KOPT-K1 (cell line): ENCODE data around the gene FRMD5.

ENCODE experiments used
- H3K27ac ChIP-seq: fragments of 200-600 bp; sonication (generic); 2 replicates; pipeline ENCODE4 v1.5.1; 2016; ENCODE audit warnings: antibody characterized with exemption, mild to moderate bottlenecking, low read depth, low read length; ENCODE audit not compliant: poor library complexity, severe bottlenecking
- H3K36me3 ChIP-seq: fragments of 200-600 bp; sonication (generic); 2 replicates; pipeline ENCODE4 v1.5.1; 2017; ENCODE audit warnings: antibody characterized with exemption, mild to moderate bottlenecking, low read length, moderate library complexity; ENCODE audit not compliant: insufficient read depth
- H3K9me3 ChIP-seq: fragments of 200-600 bp; sonication (generic); 2 replicates; pipeline ENCODE4 v1.5.1; 2017; ENCODE audit warnings: antibody characterized with exemption, low read length, mild to moderate bottlenecking; ENCODE audit not compliant: insufficient read depth, poor library complexity, severe bottlenecking

FRMD5 gene

DNA sequence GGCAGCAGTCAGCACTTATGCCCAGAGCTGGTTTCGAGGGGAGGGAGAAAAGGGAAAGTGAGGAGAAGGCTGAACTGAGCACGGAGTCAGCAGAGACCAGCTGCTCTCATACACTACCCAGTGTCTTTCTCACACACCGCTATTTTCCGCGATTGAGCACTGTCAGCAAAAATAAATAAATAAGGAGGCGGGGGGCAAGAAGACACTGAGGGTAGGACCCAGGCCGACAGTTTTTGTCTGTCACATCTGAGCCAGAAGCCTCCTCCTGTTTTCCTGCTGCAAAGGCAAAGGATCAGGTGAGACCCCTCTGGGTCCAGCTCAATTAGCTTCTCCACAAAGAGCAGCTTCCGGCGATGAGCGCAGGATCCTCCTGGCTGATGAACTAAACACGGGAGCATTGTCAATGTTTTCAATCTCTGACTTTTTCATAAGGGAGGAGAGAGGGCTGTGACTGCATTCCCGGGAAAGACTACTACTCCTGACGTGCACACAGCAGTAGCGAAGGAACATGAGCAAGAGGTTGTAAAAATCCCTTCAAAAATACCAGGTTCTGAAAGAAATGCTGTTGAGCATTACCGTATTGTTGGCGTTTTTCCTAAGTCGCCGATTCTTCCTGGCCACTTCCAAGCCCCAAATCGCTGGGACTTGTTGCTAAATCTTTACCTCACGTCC, 1.3 kb downstream of the FRMD5 start:
- Histone ChIP-seq H3K27ac (no peak overlapping the region), H3K36me3 (no peaks in the 10 kb centered on the region), H3K9me3 (peaks cover 5% of the 10 kb centered on the region)

DNA sequence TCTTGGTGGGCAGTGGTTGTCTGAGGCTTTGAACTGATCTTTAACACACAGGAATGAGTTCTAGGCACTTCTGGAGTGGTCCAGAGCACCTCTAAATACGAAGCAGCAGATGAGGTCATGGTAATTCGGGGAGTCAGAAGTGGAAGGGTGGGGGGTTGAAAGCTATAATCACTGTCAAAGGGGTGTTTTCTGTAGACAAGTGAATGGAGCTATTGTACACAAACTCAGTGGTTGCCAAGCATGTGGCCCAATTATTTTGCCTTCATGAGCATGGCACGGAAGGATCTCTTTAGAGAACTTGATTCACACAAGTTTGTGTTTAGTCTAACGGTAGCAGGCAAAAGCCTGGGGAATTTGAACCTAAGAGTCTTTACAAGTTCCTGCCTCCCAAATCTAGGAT, 6.3 kb downstream of the FRMD5 start:
- H3K27ac ChIP-seq: no peak overlapping the region
- no peaks in the 10 kb centered on the region for H3K9me3 ChIP-seq
- H3K36me3 ChIP-seq: no peaks in the 10 kb centered on the region

DNA sequence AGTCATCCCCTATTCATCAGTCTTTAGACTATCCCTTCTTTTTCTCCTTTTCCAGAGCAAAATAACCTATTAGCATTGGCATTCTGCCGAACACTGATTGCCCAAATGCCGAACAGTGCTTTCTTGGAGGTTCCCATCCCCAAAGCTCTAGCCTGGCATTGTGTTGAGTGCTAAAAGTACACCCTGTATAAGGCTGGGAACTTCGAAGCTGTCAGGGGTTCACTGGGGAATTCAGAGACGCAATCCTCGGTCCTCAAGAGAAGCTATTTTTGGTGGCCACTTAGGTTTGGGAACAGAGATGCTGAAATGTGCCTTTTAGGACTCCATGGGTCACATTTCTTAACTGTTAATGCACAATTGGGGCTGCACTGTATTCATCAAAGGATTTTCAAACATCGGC, 8.4 kb downstream of the FRMD5 start:
- Histone ChIP-seq H3K36me3 (no peaks in the 10 kb centered on the region), H3K9me3 (no peaks in the 10 kb centered on the region)

DNA sequence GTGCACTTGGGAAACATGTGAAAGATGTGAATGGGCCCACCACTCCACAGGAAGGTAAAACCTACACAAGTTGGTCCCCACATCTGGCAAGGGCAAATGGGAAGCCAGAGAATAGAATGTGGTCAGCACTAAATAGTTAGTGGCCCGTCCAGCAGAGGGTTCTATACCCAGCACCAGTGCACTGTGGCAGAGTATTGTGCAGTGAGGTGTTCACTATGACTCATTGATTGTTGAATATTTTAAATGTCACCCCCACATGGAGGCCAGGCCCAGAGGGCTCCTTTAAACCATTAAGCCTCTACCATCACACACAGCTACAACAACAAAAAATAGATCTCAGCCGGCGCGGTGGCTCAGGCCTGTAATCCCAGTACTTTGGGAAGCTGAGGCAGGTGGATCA, 11.7 kb downstream of the FRMD5 start:
- Histone ChIP-seq H3K36me3 (no peaks in the 10 kb centered on the region), H3K27ac (no peak overlapping the region), H3K9me3 (no peaks in the 10 kb centered on the region)

More for the DNA sequence above, 8.4 kb downstream of the FRMD5 start:
- no peak overlapping the region for H3K27ac ChIP-seq

DNA sequence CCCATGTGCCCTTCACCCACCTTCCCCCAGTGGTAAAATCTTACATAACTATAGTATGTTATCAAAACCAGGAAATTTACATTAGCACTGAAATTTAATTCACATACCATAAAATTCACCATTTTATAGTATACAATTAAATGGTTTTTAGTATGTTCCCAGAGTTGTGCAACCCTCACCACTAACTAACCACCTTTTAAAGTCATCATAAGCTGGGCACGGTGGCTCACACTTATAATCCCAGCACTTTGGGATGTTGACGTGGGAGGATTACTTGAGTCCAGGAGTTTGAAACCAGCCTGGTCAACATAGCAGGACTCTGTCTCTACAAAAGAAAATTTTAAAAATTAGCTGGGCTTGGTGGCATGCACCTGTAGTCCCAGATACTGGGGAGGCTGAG, 13.7 kb downstream of the FRMD5 start:
- H3K9me3 ChIP-seq: no peaks in the 10 kb centered on the region
- no peaks in the 10 kb centered on the region for H3K36me3 ChIP-seq
- no peak overlapping the region for H3K27ac ChIP-seq

DNA sequence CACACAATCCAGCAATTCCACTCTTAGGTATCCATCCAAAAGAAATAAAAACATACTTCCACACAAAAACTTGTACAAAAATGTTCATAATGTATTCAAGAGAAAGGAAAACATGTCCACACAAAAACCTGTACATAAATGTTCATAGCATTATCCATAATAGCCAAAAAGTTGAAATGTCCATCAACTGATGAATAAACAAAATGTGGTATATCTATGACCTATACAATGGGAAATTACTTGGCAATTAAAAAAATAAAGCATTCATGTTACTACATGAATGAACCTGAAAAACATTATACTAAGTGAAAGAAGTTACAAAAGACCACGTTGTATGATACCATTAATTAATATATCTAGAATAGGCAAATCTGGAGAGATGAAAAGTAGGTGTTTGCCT, 17.9 kb downstream of the FRMD5 start:
- H3K9me3 ChIP-seq: no peaks in the 10 kb centered on the region
- H3K36me3 ChIP-seq: no peaks in the 10 kb centered on the region
- H3K27ac ChIP-seq: no peak overlapping the region

DNA sequence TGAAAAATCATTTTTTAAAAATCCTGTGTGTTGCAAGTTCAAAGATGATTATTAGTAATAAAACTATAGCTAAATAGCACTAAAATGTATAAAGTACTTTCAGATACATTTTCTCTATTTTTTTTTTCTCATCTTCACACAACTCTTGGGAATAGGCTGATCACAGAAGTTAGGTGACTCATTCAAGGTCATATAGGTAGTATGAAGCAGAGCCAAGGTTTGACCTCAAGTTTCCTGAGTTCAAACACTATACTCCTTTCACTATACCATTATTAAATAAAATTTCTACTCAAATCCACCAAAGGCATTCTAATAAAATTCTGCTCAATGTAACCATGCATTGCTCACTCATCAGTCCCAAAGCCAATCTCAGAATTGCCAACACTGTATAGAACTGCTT, 21.3 kb downstream of the FRMD5 start:
- Histone ChIP-seq H3K36me3 (no peaks in the 10 kb centered on the region), H3K9me3 (no peaks in the 10 kb centered on the region), H3K27ac (no peak overlapping the region)

DNA sequence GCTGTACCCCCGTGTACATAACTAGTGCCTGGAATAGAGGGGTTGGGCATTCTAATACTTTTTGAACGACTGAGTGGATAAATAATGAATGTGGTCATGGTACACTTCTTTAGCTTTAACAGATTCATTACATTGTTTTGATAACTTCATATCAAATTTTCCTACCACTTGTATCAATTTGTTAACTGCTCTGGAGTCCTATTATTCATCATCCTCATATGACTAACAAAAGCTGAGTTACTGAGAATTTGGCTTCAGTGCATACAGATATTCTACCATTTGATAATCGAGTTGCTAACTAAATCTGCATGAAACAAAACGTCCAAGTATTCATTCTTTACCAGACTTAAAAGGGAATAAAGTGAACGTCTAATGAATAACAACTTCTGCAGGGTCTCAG, 31.7 kb downstream of the FRMD5 start:
- H3K9me3 ChIP-seq: no peaks in the 10 kb centered on the region
- no peaks in the 10 kb centered on the region for H3K36me3 ChIP-seq
- H3K27ac ChIP-seq: no peak overlapping the region

DNA sequence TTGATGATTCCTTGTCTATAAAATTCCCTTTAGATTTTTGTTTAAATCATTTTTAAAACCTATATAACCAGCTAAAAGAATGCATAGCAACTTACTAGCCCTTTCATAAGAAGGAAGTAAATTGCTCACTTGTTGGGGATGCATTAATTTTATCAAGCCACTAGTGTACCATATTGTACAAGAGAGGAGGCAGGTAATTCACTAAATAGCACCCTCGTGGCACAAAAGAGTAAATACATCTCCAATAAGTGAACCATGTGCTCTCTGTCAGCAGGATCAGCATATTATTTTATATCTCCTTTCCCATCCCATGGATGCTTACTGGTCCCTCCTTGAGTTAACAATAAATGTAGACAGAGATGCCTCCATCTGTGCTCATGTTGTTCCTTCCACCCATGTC, 34.3 kb downstream of the FRMD5 start:
- Histone ChIP-seq H3K27ac (no peak overlapping the region), H3K36me3 (no peaks in the 10 kb centered on the region), H3K9me3 (no peaks in the 10 kb centered on the region)

DNA sequence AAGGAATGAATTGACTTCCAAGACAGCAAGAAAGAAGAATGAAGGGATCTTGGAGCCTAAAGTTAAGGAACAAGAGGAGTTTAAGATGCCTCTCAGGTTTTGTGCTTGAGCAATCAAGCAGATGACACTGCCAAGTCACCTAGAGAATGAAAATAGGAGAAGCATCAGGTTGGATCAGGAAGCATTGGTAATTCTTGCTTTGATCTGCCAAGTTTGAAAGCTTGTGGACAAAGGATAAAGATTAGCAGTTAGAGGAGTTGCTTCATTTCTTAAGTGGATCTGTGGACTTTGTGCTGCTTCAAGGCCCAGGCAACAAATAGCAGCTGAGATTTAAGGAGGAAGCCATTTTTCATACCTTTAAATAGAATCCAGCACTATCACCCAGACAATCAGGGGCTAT, 35.6 kb downstream of the FRMD5 start:
- H3K9me3 ChIP-seq: no peaks in the 10 kb centered on the region
- H3K27ac ChIP-seq: no peak overlapping the region
- H3K36me3 ChIP-seq: no peaks in the 10 kb centered on the region

DNA sequence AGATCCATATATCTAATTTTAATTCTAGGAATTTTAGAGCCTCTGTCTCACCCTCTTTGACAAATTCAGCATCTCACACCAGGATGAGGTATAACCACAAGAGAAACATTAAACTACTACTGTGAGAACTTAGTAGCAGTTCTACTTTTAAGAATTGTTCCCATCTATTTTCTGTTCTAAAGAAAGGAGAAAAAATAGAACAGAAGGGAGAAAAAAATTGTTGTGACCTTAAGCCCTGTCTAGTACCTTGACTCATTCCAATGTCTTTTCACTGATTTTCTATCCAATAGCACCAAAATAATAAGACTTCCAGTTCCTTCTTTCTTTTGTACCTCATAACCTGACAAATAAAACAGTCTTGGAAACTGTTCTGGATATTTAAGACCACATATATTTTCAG, 37.0 kb downstream of the FRMD5 start:
- H3K36me3 ChIP-seq: no peaks in the 10 kb centered on the region

DNA sequence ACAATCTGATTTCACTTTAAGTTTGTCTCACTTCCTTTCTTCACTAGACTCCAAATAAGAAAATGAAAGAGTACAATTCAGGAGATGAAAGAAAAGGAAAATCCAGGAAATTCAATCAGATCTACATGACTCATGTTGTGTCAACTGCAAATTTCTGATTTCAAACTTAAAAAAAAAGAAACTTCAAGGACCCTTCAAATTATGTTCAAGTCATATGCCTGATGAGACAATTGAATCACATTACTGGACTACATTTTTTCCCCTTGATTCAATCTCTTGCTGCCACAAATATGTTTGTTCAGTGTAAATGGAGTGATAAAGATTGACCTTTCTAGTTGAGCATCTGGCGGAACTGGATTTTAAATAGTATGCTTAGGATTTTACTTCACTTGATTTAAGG, 37.4 kb downstream of the FRMD5 start:
- no peaks in the 10 kb centered on the region for H3K36me3 ChIP-seq
- H3K9me3 ChIP-seq: no peaks in the 10 kb centered on the region
- H3K27ac ChIP-seq: no peak overlapping the region

More for the DNA sequence above, 37.0 kb downstream of the FRMD5 start:
- Histone ChIP-seq H3K27ac (no peak overlapping the region), H3K9me3 (no peaks in the 10 kb centered on the region)

DNA sequence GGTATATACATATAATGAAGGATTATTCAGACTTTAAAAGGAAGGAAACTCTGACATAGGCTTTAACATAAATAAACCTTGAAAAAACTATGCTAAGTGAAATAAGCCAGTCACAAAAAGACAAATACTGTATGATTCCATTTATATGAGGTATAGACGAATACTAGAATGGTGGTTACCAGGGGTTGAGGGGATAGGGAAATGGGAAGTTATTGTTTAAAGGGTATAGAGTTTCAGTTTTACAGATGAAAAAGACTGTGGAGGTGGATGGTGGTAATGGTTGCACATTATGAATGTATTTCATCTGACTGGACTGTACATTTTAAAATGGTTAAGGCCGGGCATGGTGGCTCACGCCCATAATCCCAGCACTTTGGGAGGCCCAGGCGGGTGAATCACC, 41.7 kb downstream of the FRMD5 start:
- H3K9me3 ChIP-seq: no peaks in the 10 kb centered on the region
- H3K36me3 ChIP-seq: no peaks in the 10 kb centered on the region
- no peak overlapping the region for H3K27ac ChIP-seq

DNA sequence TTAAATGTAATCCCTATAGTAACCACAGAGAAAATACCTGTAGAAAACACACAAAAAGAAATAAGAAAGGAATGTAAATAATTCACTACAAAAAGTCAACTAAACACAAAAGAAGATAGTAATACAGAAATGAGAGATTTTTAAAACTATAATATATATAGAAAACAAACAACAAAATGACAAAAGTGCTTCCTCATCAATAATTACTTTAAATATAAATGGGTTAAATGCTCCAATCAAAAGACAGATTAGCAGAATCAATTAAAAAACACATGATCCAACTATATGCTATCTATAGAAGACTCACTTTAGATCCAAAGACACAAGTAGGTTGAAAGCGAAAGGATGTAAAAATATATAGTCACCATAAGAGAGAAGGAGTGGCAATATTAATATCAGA, 45.8 kb downstream of the FRMD5 start:
- Histone ChIP-seq H3K9me3 (no peaks in the 10 kb centered on the region), H3K36me3 (no peaks in the 10 kb centered on the region)

DNA sequence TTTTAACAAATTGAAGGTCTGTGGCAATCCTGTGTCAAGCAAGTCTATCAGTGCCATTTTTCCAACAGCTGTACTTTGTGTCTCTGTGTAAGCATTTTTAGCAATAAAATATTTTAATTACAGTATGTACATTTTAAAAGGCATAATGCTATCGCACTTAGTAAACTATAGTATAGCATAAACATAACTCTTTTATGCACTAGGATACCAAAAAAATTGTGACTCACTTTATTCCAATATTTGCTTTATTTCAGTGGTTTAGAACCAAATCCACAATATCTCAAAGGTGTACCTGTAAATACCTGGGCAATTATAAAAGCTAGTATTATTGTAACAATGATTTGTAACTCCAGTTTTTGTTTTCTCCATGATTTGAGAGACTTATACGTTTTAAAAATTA, 46.5 kb downstream of the FRMD5 start:
- H3K27ac ChIP-seq: no peak overlapping the region
- H3K36me3 ChIP-seq: no peaks in the 10 kb centered on the region
- H3K9me3 ChIP-seq: no peaks in the 10 kb centered on the region

More for the DNA sequence above, 45.8 kb downstream of the FRMD5 start:
- H3K27ac ChIP-seq: no peak overlapping the region

DNA sequence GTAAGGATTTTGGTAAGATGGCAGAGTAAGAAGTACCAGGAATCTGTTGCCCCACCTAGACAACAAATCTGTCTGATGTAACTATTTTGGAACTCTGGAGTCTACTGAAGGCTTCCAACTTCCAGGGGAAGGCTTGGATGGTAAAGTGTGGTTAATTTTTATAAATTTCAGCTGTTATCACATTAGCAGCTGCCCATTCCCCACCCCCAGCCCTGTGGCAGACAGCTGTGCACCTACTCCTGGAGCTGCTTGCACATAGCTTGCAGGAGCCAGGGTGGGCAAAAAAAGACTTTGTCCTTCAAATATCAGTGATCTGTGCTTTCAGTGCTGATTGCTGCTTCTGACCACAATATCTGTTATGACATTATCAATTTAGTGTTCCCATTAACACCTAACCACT, 47.4 kb downstream of the FRMD5 start:
- H3K36me3 ChIP-seq: no peaks in the 10 kb centered on the region
- no peaks in the 10 kb centered on the region for H3K9me3 ChIP-seq
- H3K27ac ChIP-seq: no peak overlapping the region
